ENCODE results near the gene AGAP1. TPM values are rescaled to one million over a fixed set of nuclear protein-coding genes. Genes with fewer than 3 reads are reported as not detected.

The AGAP1 gene
- total RNA-seq, 2 donors from 2014 or later, result 32.8 to 34.7 TPM

- H3K9ac ChIP-seq (ENCODE audit: extremely low read depth, low read length, poor library complexity, severe bottlenecking), result no peak overlapping the region
These were observed 679.3 kb downstream of the AGAP1 start for GRCh38 chr2:236173036-236173728.

DNA sequence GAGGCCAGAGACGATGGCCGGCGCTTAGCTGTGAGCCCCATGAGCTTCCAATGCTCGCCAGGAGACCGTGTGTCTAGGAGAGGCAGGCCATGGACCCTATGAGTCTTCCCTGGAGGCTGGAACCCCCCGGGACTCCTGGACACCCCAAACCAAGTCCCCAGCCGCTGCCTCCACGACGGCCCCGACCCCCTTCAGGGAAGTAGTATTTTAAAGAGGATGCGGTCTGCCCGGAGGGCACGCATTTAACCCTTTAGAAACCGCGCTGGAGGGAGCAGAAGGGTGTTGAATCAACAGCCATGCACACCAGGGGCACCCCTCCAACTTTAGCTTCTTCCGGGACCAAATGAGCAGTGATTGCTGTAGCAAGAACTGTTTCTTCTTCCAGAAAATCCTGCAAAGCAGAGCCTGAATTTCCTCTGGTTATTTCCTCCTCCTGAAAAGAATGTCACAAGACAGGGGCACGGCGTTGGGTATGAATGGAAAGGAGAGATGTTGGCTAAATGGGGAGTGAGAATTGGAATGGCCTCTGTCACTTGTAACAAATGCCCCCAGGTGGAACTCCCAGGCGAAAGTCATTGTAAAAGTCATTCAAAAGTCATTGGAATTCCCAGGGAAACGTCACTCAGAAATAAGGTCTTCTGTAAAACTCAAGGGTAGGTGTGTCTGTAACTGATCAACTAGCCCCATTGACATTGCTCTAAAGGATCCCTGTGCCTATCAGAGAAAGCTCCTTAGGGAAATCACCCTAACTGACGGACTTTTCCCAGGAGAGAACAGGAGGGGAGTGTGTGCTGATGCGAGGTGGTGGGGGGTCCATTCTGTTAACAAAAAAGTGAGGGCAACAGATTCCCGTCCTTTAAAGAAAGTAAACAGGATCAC lies 680.1 kb downstream of the AGAP1 start:
- Mint-ChIP-seq H3K4me3 (peak overlapping the region; percentile 7), H3K27me3 (ENCODE audit: insufficient read depth) (peaks cover 97% of the 10 kb centered on the region), H3K9me3 (no peaks in the 10 kb centered on the region), H3K27ac (no peak overlapping the region), H3K36me3 (ENCODE audit: low read depth) (no peaks in the 10 kb centered on the region), H3K4me1 (peaks cover 26% of the 10 kb centered on the region)
- 9% methylated on average over 9 to 23 of the region's 23 CpGs for WGBS, 2 experiments (ENCODE audit: insufficient coverage in 1 of 2, insufficient read length in 1 of 2)
- peaks cover 12% of the 10 kb centered on the region for H3K4me1 ChIP-seq (ENCODE audit: control insufficient read depth, insufficient read depth, low read length)
- H3K27me3 ChIP-seq (ENCODE audit: control insufficient read depth, insufficient read depth, low read length, poor library complexity, severe bottlenecking), result peaks cover 97% of the 10 kb centered on the region
- no peak overlapping the region for H3K4me3 ChIP-seq (ENCODE audit: low read length)
- H3K9me3 ChIP-seq (ENCODE audit: control insufficient read depth, low read length), result no peaks in the 10 kb centered on the region
- no peaks in the 10 kb centered on the region for H3K36me3 ChIP-seq (ENCODE audit: control insufficient read depth, insufficient read depth, low read length)
- H3K9ac ChIP-seq (ENCODE audit: extremely low read depth, low read length, poor library complexity, severe bottlenecking), result no peak overlapping the region
- DNase-seq, result peak; percentile 60
- H3K27ac ChIP-seq (ENCODE audit: low read depth, low read length), result no peak overlapping the region
- TF ChIP-seq, protein P1, sequence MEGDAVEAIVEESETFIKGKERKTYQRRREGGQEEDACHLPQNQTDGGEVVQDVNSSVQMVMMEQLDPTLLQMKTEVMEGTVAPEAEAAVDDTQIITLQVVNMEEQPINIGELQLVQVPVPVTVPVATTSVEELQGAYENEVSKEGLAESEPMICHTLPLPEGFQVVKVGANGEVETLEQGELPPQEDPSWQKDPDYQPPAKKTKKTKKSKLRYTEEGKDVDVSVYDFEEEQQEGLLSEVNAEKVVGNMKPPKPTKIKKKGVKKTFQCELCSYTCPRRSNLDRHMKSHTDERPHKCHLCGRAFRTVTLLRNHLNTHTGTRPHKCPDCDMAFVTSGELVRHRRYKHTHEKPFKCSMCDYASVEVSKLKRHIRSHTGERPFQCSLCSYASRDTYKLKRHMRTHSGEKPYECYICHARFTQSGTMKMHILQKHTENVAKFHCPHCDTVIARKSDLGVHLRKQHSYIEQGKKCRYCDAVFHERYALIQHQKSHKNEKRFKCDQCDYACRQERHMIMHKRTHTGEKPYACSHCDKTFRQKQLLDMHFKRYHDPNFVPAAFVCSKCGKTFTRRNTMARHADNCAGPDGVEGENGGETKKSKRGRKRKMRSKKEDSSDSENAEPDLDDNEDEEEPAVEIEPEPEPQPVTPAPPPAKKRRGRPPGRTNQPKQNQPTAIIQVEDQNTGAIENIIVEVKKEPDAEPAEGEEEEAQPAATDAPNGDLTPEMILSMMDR (conservative IDR thresholded peaks at IDR 0.05), result no peak

More at GRCh38 chr2:236173036-236173728, 679.3 kb downstream of the AGAP1 start:
- Histone ChIP-seq H3K4me3 (ENCODE audit: low read length) (no peak overlapping the region), H3K9me3 (ENCODE audit: control insufficient read depth, low read length) (no peaks in the 10 kb centered on the region), H3K27ac (ENCODE audit: low read depth, low read length) (peak overlapping the region; percentile 80), H3K27me3 (ENCODE audit: control insufficient read depth, insufficient read depth, low read length, poor library complexity, severe bottlenecking) (peaks cover 97% of the 10 kb centered on the region), H3K36me3 (ENCODE audit: control insufficient read depth, insufficient read depth, low read length) (no peaks in the 10 kb centered on the region), H3K4me1 (ENCODE audit: control insufficient read depth, insufficient read depth, low read length) (peaks cover 12% of the 10 kb centered on the region)
- Mint-ChIP-seq H3K27ac (no peak overlapping the region), H3K27me3 (ENCODE audit: insufficient read depth) (peaks cover 93% of the 10 kb centered on the region), H3K36me3 (ENCODE audit: low read depth) (no peaks in the 10 kb centered on the region), H3K9me3 (no peaks in the 10 kb centered on the region), H3K4me3 (peak overlapping the region; percentile 7), H3K4me1 (peaks cover 24% of the 10 kb centered on the region)
- TF ChIP-seq, protein P1 (conservative IDR thresholded peaks at IDR 0.05), result no peak
- peak; percentile 83 for DNase-seq
- WGBS, 2 experiments (ENCODE audit: insufficient coverage in 1 of 2, insufficient read length in 1 of 2), result 3 to 4% methylated on average over 10 to 62 of the region's 62 CpGs

GRCh38 chr2:236175548-236176150 lies 681.8 kb downstream of the AGAP1 start:
- Histone ChIP-seq H3K27me3 (ENCODE audit: control insufficient read depth, insufficient read depth, low read length, poor library complexity, severe bottlenecking) (peaks cover 97% of the 10 kb centered on the region), H3K9ac (ENCODE audit: extremely low read depth, low read length, poor library complexity, severe bottlenecking) (no peak overlapping the region), H3K9me3 (ENCODE audit: control insufficient read depth, low read length) (no peaks in the 10 kb centered on the region), H3K4me3 (ENCODE audit: low read length) (no peak overlapping the region), H3K36me3 (ENCODE audit: control insufficient read depth, insufficient read depth, low read length) (no peaks in the 10 kb centered on the region), H3K27ac (ENCODE audit: low read depth, low read length) (no peak overlapping the region), H3K4me1 (ENCODE audit: control insufficient read depth, insufficient read depth, low read length) (peaks cover 12% of the 10 kb centered on the region)
- peaks cover 35% of the 10 kb centered on the region for H3K4me1 Mint-ChIP-seq
- no peak overlapping the region for H3K27ac Mint-ChIP-seq
- TF ChIP-seq, protein P1 (conservative IDR thresholded peaks at IDR 0.05), result no peak
- WGBS, 2 experiments (ENCODE audit: insufficient coverage in 1 of 2, insufficient read length in 1 of 2), result 40 to 49% methylated on average over 4 to 6 of the region's 6 CpGs
- H3K4me3 Mint-ChIP-seq, result no peak overlapping the region
- H3K27me3 Mint-ChIP-seq (ENCODE audit: insufficient read depth), result peaks cover 94% of the 10 kb centered on the region
- no peaks in the 10 kb centered on the region for H3K36me3 Mint-ChIP-seq (ENCODE audit: low read depth)
- DNase-seq, result peak; percentile 57
- no peaks in the 10 kb centered on the region for H3K9me3 Mint-ChIP-seq

All from endodermal cell (in vitro differentiated cells).